Smooth muscle cell (in vitro differentiated cells): Measurements from ENCODE around the gene HNRNPA0. TPM values are rescaled to one million over a fixed set of nuclear protein-coding genes. Genes with fewer than 3 reads are reported as not detected.
"Not testable (repeated sequence)": the region's sequence is repeated elsewhere in the genome, so short reads cannot be mapped to it uniquely, and the experiment has no call there.

ENCODE experiments used
- DNase-seq: peaks from one replicate; lab custom pipeline; 2025; ENCODE audit not compliant: unreplicated experiment; lab: John Stamatoyannopoulos, UW
- H2AFZ ChIP-seq: fragments of 200-600 bp; sonication (generic); 2 replicates; pipeline ENCODE4 v1.6.0; 2016; ENCODE audit warnings: antibody characterized with exemption, low read depth, mild to moderate bottlenecking
- H3F3A ChIP-seq: fragments of 200-600 bp; sonication (generic); 2 replicates; pipeline ENCODE4 v1.6.0; 2017; ENCODE audit warnings: antibody characterized with exemption, low read depth
- H3K27ac ChIP-seq: fragments of 200-600 bp; sonication (generic); 2 replicates; pipeline ENCODE4 v1.5.1; 2016; ENCODE audit warnings: low read depth, mild to moderate bottlenecking
- H3K27me3 ChIP-seq: fragments of 200-600 bp; sonication (generic); 2 replicates; pipeline ENCODE4 v1.6.1; 2016; ENCODE audit warnings: low read depth, mild to moderate bottlenecking
- H3K36me3 ChIP-seq: fragments of 200-600 bp; sonication (generic); 2 replicates; pipeline ENCODE4 v1.5.1; 2016; ENCODE audit warnings: low read depth
- H3K4me1 ChIP-seq: fragments of 200-600 bp; sonication (generic); 2 replicates; pipeline ENCODE4 v1.5.1; 2016; ENCODE audit warnings: low read depth
- H3K4me2 ChIP-seq: fragments of 200-600 bp; sonication (generic); 2 replicates; pipeline ENCODE4 v1.6.0; 2016; ENCODE audit warnings: mild to moderate bottlenecking
- H3K4me3 ChIP-seq: fragments of 200-600 bp; sonication (generic); 2 replicates; pipeline ENCODE4 v1.5.1; 2016; ENCODE audit warnings: mild to moderate bottlenecking
- H3K79me2 ChIP-seq: fragments of 200-600 bp; sonication (generic); 2 replicates; pipeline ENCODE4 v1.6.0; 2016; ENCODE audit warnings: low read depth, mild to moderate bottlenecking
- H3K9ac ChIP-seq: fragments of 200-600 bp; sonication (generic); 2 replicates; pipeline ENCODE4 v1.6.0; 2016; ENCODE audit warnings: low read depth
- H3K9me3 ChIP-seq: fragments of 200-600 bp; sonication (generic); replicated peaks from 2 replicates; pipeline ENCODE4 v1.5.1; 2016; ENCODE audit warnings: low read depth
- H4K20me1 ChIP-seq: fragments of 200-600 bp; sonication (generic); 2 replicates; pipeline ENCODE4 v1.6.0; 2016; ENCODE audit warnings: low read depth
- CTCF ChIP-seq: fragments of 200-600 bp; sonication (generic); IDR thresholded peaks from 2 replicates; pipeline ENCODE4 v1.5.1; 2017; ENCODE audit warnings: borderline replicate concordance, mild to moderate bottlenecking, antibody characterized with exemption; ENCODE audit not compliant: insufficient read depth, poor library complexity, severe bottlenecking
- WGBS: methylation state at CpG from one replicate; pipeline ENCODE4 v1.1.7; 2016; ENCODE audit warnings: low lambda C conversion rate; 5-methylcytosine and 5-hydroxymethylcytosine counted together
- polyA plus RNA-seq: library from polyadenylated mRNA; unstranded; fragments of >200 nt; fragmentation: Nextera tagmentation; extraction: Ambion mirVana; gene quantifications from 2 replicates; pipeline ENCODE4 v1.2.1, GENCODE V29; 2016
- total RNA-seq: library from RNA; depleted of rRNA; stranded (reverse); fragments of >200 nt; gene quantifications from 2 replicates; pipeline ENCODE4 v1.2.3, GENCODE V29; 2014

Gene HNRNPA0
- total and polyA plus RNA-seq, 2 experiments from 2014 or later = 14.4 to 18.8 TPM

GRCh38 chr5:137791387-137791786, 37.2 kb upstream of the HNRNPA0 start:
- H4K20me1 ChIP-seq = no peaks in the 10 kb centered on the region
- no peaks in the 10 kb centered on the region for H3K4me1 ChIP-seq
- no peaks in the 10 kb centered on the region for H3F3A ChIP-seq
- WGBS = 86% methylated on average over 2 of the region's 2 CpGs
- TF ChIP-seq CTCF = no peak
- H3K27ac ChIP-seq = no peak overlapping the region
- H3K9ac ChIP-seq = no peak overlapping the region
- no peaks in the 10 kb centered on the region for H3K36me3 ChIP-seq
- no peak overlapping the region for H3K4me3 ChIP-seq
- no peak for DNase-seq
- no peaks in the 10 kb centered on the region for H3K9me3 ChIP-seq
- no peak overlapping the region for H2AFZ ChIP-seq
- H3K4me2 ChIP-seq = no peak overlapping the region
- H3K27me3 ChIP-seq = no peaks in the 10 kb centered on the region
- H3K79me2 ChIP-seq = no peaks in the 10 kb centered on the region

- H3F3A ChIP-seq, H3K79me2 ChIP-seq, H3K4me3 ChIP-seq, H3K9ac ChIP-seq, H3K27me3 ChIP-seq, H3K27ac ChIP-seq, H3K4me1 ChIP-seq, H3K36me3 ChIP-seq, H4K20me1 ChIP-seq, H3K4me2 ChIP-seq, DNase-seq, H3K9me3 ChIP-seq, H2AFZ ChIP-seq: not testable (repeated sequence)
- WGBS = 95% methylated on average over 2 of the region's 2 CpGs
Observed at GRCh38 chr5:137788560-137788959, 34.4 kb upstream of the HNRNPA0 start.

- 92% methylated on average over 4 of the region's 4 CpGs for WGBS
Observed at GRCh38 chr5:137782984-137783536, 28.9 kb upstream of the HNRNPA0 start.

GRCh38 chr5:137782055-137782454, 27.9 kb upstream of the HNRNPA0 start:
- H3K4me3 ChIP-seq = no peak overlapping the region
- DNase-seq = no peak
- peaks cover 10% of the 10 kb centered on the region for H3K27me3 ChIP-seq
- H3K9ac ChIP-seq = no peak overlapping the region
- WGBS = 89% methylated on average over 2 of the region's 2 CpGs
- no peaks in the 10 kb centered on the region for H3K9me3 ChIP-seq
- no peaks in the 10 kb centered on the region for H3F3A ChIP-seq
- no peaks in the 10 kb centered on the region for H3K4me1 ChIP-seq
- no peak overlapping the region for H3K4me2 ChIP-seq
- no peak overlapping the region for H3K27ac ChIP-seq
- no peak overlapping the region for H2AFZ ChIP-seq
- no peak for TF ChIP-seq CTCF
- H3K79me2 ChIP-seq = no peaks in the 10 kb centered on the region
- no peaks in the 10 kb centered on the region for H3K36me3 ChIP-seq
- no peaks in the 10 kb centered on the region for H4K20me1 ChIP-seq

More at GRCh38 chr5:137782984-137783536, 28.9 kb upstream of the HNRNPA0 start:
- Histone ChIP-seq H3K9ac (no peak overlapping the region), H3K36me3 (no peaks in the 10 kb centered on the region), H3K27ac (no peak overlapping the region), H3K4me1 (no peaks in the 10 kb centered on the region), H3F3A (no peaks in the 10 kb centered on the region), H4K20me1 (no peaks in the 10 kb centered on the region), H3K4me3 (no peak overlapping the region), H3K79me2 (no peaks in the 10 kb centered on the region), H2AFZ (no peak overlapping the region), H3K9me3 (no peaks in the 10 kb centered on the region), H3K4me2 (no peak overlapping the region), H3K27me3 (peaks cover 10% of the 10 kb centered on the region)
- DNase-seq = no peak
- no peak for TF ChIP-seq CTCF
